SU-DHL-6 (cell line): ENCODE data around the gene RGS6.

Experiments used
- CTCF ChIP-seq: fragments of 200-600 bp; sonication (generic); IDR thresholded peaks from one replicate; pipeline ENCODE4 v1.5.1; 2017; ENCODE audit warnings: antibody characterized with exemption, mild to moderate bottlenecking, low read length, moderate library complexity; ENCODE audit not compliant: insufficient read depth, poor library complexity, severe bottlenecking
- EZH2phosphoT487 ChIP-seq: fragments of 200-600 bp; sonication (generic), shearing (Covaris generic); conservative IDR thresholded peaks from 2 replicates; pipeline ENCODE4 v1.6.1; 2018; ENCODE audit warnings: mild to moderate bottlenecking, antibody characterized with exemption, low read length, moderate library complexity, mixed read lengths

DNA sequence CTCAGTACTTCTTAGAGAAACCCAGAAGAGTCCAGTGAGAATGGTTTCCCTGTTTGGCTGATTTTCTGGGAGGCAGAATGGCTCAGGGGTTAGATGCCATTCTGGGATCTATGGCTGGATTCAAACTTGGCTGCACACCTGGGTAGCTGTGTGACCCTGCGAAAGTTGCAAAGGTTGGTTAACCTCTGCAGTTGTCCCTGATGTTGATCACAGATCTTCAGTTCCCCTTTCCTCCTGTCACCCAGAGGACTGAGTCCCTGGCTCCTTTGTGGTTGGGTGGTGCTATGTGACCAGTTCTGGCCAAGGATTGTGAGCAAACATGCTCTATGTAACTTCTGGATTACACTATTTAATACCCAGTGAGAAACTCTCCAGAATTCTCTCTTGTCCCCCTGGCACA is 418.0 kb downstream of the RGS6 start:
- TF ChIP-seq CTCF = no peak
- TF ChIP-seq EZH2phosphoT487 = no peak
